Activated CD4-positive, alpha-beta memory T cell treated with anti-CD3 and anti-CD28 coated beads for 36 hours (primary cell): Measurements from ENCODE around the gene ABCA12. TPM values are rescaled to one million over a fixed set of nuclear protein-coding genes. Genes with fewer than 3 reads are reported as not detected.

Experiments used
- CTCF ChIA-PET: fragments of 350-600 bp; sonication (Branson Sonifier 250); formaldehyde crosslinking; loops from one replicate; lab custom pipeline; 2021; ENCODE audit warnings: antibody characterized with exemption, inconsistent platforms; lab: Charles Lee
- POLR2A ChIA-PET: fragments of 350-600 bp; sonication (Branson Sonifier 250); formaldehyde crosslinking; loops from one replicate; lab custom pipeline; 2021; ENCODE audit warnings: antibody characterized with exemption; lab: Charles Lee
- DNase-seq: peaks from one replicate; pipeline ENCODE4 v3.0.0-alpha.2; 2020
- H3K27ac Mint-ChIP-seq: one replicate; pipeline ENCODE4 v1.8.0; 2021; ENCODE audit warnings: mixed read lengths
- H3K27me3 Mint-ChIP-seq: one replicate; pipeline ENCODE4 v1.8.0; 2021; ENCODE audit warnings: mixed read lengths
- H3K36me3 Mint-ChIP-seq: one replicate; pipeline ENCODE4 v1.8.0; 2021; ENCODE audit warnings: mixed read lengths
- H3K4me1 Mint-ChIP-seq: one replicate; pipeline ENCODE4 v1.8.0; 2021; ENCODE audit warnings: low read depth, mixed read lengths
- H3K4me3 Mint-ChIP-seq: one replicate; pipeline ENCODE4 v1.8.0; 2021; ENCODE audit warnings: mild to moderate bottlenecking, mixed read lengths
- H3K9me3 Mint-ChIP-seq: one replicate; pipeline ENCODE4 v1.8.0; 2021; ENCODE audit warnings: mixed read lengths
- intact Hi-C: fragments of 100-400 bp; cut with micrococcal nuclease; formaldehyde crosslinking; loops from one replicate; pipeline ENCODE4 v1.15.1; 2023
- total RNA-seq, 2 experiments: library from RNA; stranded (reverse); gene quantifications; one replicate each; pipeline ENCODE4 v1.2.3, GENCODE V29; 2021

ABCA12 gene
- total RNA-seq, 2 experiments from 2014 or later = not detected

GRCh38 chr2:215028231-215028630 lies 110.2 kb downstream of the ABCA12 start:
- Mint-ChIP-seq H3K27ac (no peak overlapping the region), H3K27me3 (peaks cover 2% of the 10 kb centered on the region), H3K4me1 (no peaks in the 10 kb centered on the region), H3K4me3 (no peak overlapping the region), H3K36me3 (no peaks in the 10 kb centered on the region), H3K9me3 (no peaks in the 10 kb centered on the region)
- CTCF ChIA-PET = no interaction called here
- POLR2A ChIA-PET = no interaction called here
- no peak for DNase-seq
- intact Hi-C loops = no loop called here

GRCh38 chr2:215027779-215028178 lies 110.6 kb downstream of the ABCA12 start:
- DNase-seq = no peak
- Mint-ChIP-seq H3K27me3 (peaks cover 2% of the 10 kb centered on the region), H3K36me3 (no peaks in the 10 kb centered on the region), H3K4me1 (no peaks in the 10 kb centered on the region), H3K9me3 (no peaks in the 10 kb centered on the region), H3K4me3 (no peak overlapping the region), H3K27ac (no peak overlapping the region)
- intact Hi-C loops = no loop called here
- POLR2A ChIA-PET = no interaction called here
- CTCF ChIA-PET = no interaction called here

- H3K27ac Mint-ChIP-seq = no peak overlapping the region
- H3K4me1 Mint-ChIP-seq = no peaks in the 10 kb centered on the region
- H3K4me3 Mint-ChIP-seq = no peak overlapping the region
- CTCF ChIA-PET = interaction anchor here (0.5 kb wide), 1 partner anchor 311 kb away, joined by 5 read pairs; no protein-coding TSS in a partner anchor
- POLR2A ChIA-PET = no interaction called here
- intact Hi-C loops = no loop called here
- DNase-seq = no peak
- no peaks in the 10 kb centered on the region for H3K36me3 Mint-ChIP-seq
- no peaks in the 10 kb centered on the region for H3K9me3 Mint-ChIP-seq
- H3K27me3 Mint-ChIP-seq = peaks cover 2% of the 10 kb centered on the region
These were observed 115.5 kb downstream of the ABCA12 start for GRCh38 chr2:215022910-215023309.

GRCh38 chr2:215022418-215022817 lies 116.0 kb downstream of the ABCA12 start:
- H3K9me3 Mint-ChIP-seq = no peaks in the 10 kb centered on the region
- ChIA-PET CTCF (interaction anchor here (0.5 kb wide), 1 partner anchor 312 kb away, joined by 5 read pairs; no protein-coding TSS in a partner anchor), POLR2A (no interaction called here)
- no peaks in the 10 kb centered on the region for H3K36me3 Mint-ChIP-seq
- no peak overlapping the region for H3K27ac Mint-ChIP-seq
- no peaks in the 10 kb centered on the region for H3K4me1 Mint-ChIP-seq
- H3K4me3 Mint-ChIP-seq = no peak overlapping the region
- peaks cover 2% of the 10 kb centered on the region for H3K27me3 Mint-ChIP-seq
- no peak for DNase-seq
- intact Hi-C loops = no loop called here

- Mint-ChIP-seq H3K27ac (no peak overlapping the region), H3K27me3 (peaks cover 2% of the 10 kb centered on the region), H3K9me3 (no peaks in the 10 kb centered on the region), H3K4me3 (no peak overlapping the region), H3K4me1 (no peaks in the 10 kb centered on the region), H3K36me3 (no peaks in the 10 kb centered on the region)
- CTCF ChIA-PET = no interaction called here
- POLR2A ChIA-PET = no interaction called here
- DNase-seq = no peak
- intact Hi-C loops = no loop called here
These were observed 118.1 kb downstream of the ABCA12 start for GRCh38 chr2:215020283-215020682.

- ChIA-PET CTCF (no interaction called here), POLR2A (no interaction called here)
- Mint-ChIP-seq H3K36me3 (no peaks in the 10 kb centered on the region), H3K9me3 (no peaks in the 10 kb centered on the region), H3K4me3 (no peak overlapping the region), H3K27ac (no peak overlapping the region), H3K27me3 (peaks cover 2% of the 10 kb centered on the region), H3K4me1 (no peaks in the 10 kb centered on the region)
- no peak for DNase-seq
- intact Hi-C loops = no loop called here
These were observed 118.8 kb downstream of the ABCA12 start for GRCh38 chr2:215019521-215020145.

- POLR2A ChIA-PET = no interaction called here
- Mint-ChIP-seq H3K27ac (no peak overlapping the region), H3K36me3 (no peaks in the 10 kb centered on the region), H3K27me3 (peaks cover 2% of the 10 kb centered on the region), H3K4me1 (no peaks in the 10 kb centered on the region), H3K4me3 (no peak overlapping the region), H3K9me3 (no peaks in the 10 kb centered on the region)
- CTCF ChIA-PET = no interaction called here
- DNase-seq = no peak
- intact Hi-C loops = no loop called here
These were observed 119.3 kb downstream of the ABCA12 start for GRCh38 chr2:215019085-215019484.

- no peaks in the 10 kb centered on the region for H3K9me3 Mint-ChIP-seq
- H3K4me1 Mint-ChIP-seq = no peaks in the 10 kb centered on the region
- ChIA-PET POLR2A (no interaction called here), CTCF (no interaction called here)
- H3K36me3 Mint-ChIP-seq = no peaks in the 10 kb centered on the region
- no peak overlapping the region for H3K27ac Mint-ChIP-seq
- H3K27me3 Mint-ChIP-seq = no peaks in the 10 kb centered on the region
- no peak overlapping the region for H3K4me3 Mint-ChIP-seq
- intact Hi-C loops = no loop called here
- DNase-seq = no peak
These were observed 123.0 kb downstream of the ABCA12 start for GRCh38 chr2:215015421-215015820.

- no peaks in the 10 kb centered on the region for H3K9me3 Mint-ChIP-seq
- no peak overlapping the region for H3K27ac Mint-ChIP-seq
- ChIA-PET POLR2A (no interaction called here), CTCF (no interaction called here)
- no peak for DNase-seq
- H3K27me3 Mint-ChIP-seq = peaks cover 2% of the 10 kb centered on the region
- no peaks in the 10 kb centered on the region for H3K36me3 Mint-ChIP-seq
- H3K4me1 Mint-ChIP-seq = no peaks in the 10 kb centered on the region
- intact Hi-C loops = no loop called here
- no peak overlapping the region for H3K4me3 Mint-ChIP-seq
These were observed 128.0 kb downstream of the ABCA12 start for GRCh38 chr2:215010390-215010789.

GRCh38 chr2:215003001-215003400 lies 135.4 kb downstream of the ABCA12 start:
- ChIA-PET CTCF (no interaction called here), POLR2A (no interaction called here)
- H3K4me1 Mint-ChIP-seq = no peaks in the 10 kb centered on the region
- H3K4me3 Mint-ChIP-seq = no peak overlapping the region
- H3K27me3 Mint-ChIP-seq = peaks cover 4% of the 10 kb centered on the region
- no peaks in the 10 kb centered on the region for H3K9me3 Mint-ChIP-seq
- H3K27ac Mint-ChIP-seq = no peak overlapping the region
- no peaks in the 10 kb centered on the region for H3K36me3 Mint-ChIP-seq
- intact Hi-C loops = loop anchor here (5.0 kb wide), 1 partner anchor 1196 kb away; no protein-coding TSS in a partner anchor
- DNase-seq = no peak

GRCh38 chr2:215002500-215002899 lies 135.9 kb downstream of the ABCA12 start:
- intact Hi-C loops = loop anchor here (5.0 kb wide), 1 partner anchor 1195 kb away; no protein-coding TSS in a partner anchor
- H3K4me3 Mint-ChIP-seq = no peak overlapping the region
- no peak for DNase-seq
- H3K4me1 Mint-ChIP-seq = no peaks in the 10 kb centered on the region
- H3K36me3 Mint-ChIP-seq = no peaks in the 10 kb centered on the region
- CTCF ChIA-PET = no interaction called here
- H3K27ac Mint-ChIP-seq = no peak overlapping the region
- H3K27me3 Mint-ChIP-seq = peaks cover 4% of the 10 kb centered on the region
- POLR2A ChIA-PET = no interaction called here
- H3K9me3 Mint-ChIP-seq = no peaks in the 10 kb centered on the region

GRCh38 chr2:215000721-215001120 lies 137.7 kb downstream of the ABCA12 start:
- POLR2A ChIA-PET = no interaction called here
- Mint-ChIP-seq H3K4me3 (no peak overlapping the region), H3K36me3 (no peaks in the 10 kb centered on the region), H3K9me3 (no peaks in the 10 kb centered on the region), H3K4me1 (no peaks in the 10 kb centered on the region), H3K27me3 (peaks cover 2% of the 10 kb centered on the region), H3K27ac (no peak overlapping the region)
- no peak for DNase-seq
- CTCF ChIA-PET = no interaction called here
- intact Hi-C loops = loop anchor here (5.0 kb wide), 1 partner anchor 1193 kb away; no protein-coding TSS in a partner anchor
